GM20431 (cell line): ENCODE measurements around the gene MAN1A1.

Experiments used
- in situ Hi-C: fragments of 300-500 bp; cut with MseI, MboI; formaldehyde crosslinking; loops from one replicate; pipeline ENCODE4 v1.15.0; 2020; ENCODE audit warnings: low sequenced_read_pairs; ENCODE audit not compliant: unreplicated experiment

Gene MAN1A1

DNA sequence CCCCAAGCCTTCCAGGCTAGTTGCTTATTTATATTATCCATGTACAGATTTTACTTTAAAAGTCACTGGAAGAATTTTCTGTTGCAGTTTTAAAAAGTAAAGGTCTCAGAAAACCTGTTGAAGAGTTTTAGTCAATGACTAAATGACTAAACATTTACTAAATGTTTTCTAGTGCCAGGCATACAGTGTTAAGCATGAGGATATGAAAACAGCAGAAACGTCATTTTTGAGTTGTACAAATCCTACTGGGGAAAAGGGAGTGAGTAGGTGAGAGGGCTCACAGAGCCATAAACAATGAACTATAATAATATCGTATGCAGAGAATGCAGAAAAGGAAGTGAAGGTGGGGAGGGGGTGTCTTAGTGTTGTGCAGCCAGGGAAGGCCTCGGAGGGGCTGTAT, 66.3 kb downstream of the MAN1A1 start:
- in situ Hi-C loops: no loop called here

DNA sequence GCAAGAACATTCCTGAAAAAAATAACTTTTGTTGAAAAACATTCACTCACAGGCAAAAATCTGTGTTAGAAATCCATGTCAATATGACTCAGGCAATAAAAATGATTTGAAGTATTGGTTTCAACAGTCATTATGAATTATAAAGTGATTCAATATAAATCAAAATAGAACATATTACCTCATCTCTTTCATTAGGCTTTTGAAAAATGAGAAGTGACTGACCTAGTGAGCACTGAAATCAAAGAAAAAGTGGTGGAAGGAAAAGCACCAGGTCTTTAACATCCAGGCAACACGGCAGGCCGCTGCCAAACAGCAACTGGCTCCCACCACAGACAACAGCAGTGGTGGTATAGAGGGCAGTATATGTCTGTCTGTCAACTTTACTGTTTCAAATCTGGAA, 68.9 kb downstream of the MAN1A1 start:
- in situ Hi-C loops: no loop called here

DNA sequence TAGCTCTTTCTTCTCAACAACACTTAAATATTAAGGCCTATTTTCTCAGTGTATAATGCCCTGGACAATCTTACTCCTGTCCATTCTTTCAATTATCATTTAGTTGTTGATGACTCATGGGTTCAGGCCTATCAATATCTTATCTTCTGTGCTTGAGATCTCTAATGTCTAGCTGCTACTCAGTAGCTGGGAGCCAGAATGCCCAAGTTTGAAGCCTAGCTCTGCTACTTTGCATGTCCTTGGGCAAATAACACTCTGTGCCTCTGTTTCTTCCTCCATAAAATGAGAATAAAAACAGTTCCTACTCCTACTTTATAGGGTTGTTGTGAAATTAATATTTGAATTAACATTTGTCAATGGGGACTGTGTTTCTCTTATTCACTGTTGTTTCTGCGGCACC, 69.5 kb downstream of the MAN1A1 start:
- in situ Hi-C loops: no loop called here

DNA sequence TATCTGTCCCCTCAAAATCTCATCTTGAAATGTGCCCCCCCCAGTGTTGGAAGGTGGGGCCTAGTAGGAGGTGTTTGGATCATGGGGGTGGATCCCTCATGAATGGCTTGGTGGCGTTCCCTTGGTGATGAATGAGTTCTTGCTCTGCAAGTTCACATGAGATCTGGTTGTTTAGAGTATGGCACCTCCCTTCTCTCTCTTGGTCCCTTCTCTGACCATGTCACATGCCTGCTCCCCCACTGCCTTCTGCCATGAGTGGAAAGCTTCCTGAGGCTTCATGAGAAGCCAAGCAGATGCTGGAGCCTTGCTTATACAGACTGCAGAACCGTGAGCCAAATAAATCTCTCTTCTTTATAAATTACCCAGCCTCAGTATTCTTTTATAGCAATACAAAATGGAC, 70.9 kb downstream of the MAN1A1 start:
- in situ Hi-C loops: no loop called here

DNA sequence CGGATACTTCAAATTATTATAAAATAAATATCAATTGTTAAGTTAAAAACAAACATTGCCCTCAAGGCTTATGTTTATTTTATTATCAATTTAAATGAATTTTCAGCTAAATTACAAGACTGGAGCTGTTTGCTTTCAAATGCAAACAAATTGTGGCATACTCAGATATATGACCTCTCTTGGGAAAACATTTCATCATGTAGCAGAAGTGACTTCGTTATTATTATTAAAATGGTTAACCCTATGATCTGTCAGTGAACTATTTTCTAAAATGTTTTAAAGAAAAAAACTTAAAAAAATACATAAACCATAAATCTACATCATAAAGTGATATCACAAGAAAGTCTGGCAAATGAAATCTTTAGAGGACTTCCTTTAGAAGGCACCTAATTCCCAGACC, 72.5 kb downstream of the MAN1A1 start:
- in situ Hi-C loops: no loop called here

DNA sequence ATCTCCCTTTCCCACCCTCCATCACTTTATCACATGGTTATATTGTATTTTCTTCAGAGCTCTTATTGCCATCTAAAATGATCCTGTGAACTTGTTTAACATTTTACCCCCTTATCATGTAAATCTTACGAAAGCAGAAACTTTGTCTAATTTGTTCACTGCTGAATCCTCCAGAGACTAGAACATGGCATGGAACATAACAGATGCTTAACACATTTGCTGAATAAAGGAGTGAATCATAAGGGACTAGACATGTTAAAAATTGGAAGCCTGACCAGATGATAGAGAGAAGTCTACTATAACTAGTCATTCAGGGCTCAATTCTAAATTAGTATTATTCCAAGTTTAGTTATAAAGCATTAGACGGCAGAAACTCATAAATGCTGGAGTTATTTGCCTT, 73.3 kb downstream of the MAN1A1 start:
- in situ Hi-C loops: no loop called here

DNA sequence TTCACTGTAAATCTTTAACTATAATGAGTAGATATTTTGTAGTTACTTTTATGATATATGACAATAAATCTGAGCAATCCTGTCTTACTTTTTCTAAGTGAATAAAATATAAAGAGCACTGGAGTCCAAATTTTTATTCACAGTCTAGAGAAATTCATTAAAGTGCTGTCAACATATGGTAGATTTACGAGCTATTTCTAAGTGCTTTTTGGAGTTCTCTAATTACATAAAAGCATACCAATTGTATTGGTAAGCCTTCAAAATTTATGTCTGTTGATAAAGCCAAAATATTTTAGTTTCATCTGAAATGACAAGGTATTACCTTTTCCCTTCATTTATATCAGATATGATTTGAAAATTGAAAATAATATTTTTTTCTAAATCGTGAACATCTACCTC, 75.4 kb downstream of the MAN1A1 start:
- in situ Hi-C loops: no loop called here

DNA sequence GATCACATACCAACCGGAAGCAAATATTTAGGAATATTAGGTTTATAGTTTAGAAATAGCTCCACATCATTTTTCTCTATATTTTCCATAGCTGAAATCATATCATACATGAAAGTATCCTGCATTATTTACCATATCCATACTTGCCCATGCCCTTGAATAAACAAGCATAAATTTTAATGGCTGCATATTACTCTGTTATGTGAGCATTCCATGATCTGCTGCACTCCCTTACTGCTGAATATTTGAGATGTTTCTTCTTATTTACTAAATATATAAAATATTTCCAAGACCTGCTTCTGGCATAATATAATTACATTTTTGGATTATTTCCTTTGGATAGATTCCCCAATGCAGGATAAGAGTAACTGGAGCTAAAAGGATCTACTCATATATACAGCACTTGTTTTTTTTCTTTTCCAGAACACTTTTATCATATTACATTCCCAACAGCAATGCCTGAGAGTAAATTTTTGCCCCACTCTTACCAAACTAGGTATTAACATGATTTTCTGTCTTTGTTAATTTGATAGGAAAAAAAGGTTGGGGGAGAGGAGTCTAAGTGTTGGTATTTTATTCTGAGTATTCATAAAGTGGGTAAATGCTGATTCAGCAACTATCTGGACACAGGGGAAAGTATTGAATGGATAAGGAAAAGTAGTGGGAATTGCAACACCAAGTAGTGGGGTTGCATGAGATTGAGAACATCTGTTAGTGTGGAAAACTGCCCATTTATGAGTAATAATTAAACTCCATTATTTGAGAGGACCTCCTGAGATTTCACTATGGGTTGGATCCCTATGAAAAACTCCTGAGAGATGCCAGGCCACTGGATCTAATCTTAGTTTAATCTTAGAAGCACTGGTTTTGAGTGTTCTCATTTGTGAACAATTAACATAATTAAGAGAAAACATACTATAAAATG, 76.0 kb downstream of the MAN1A1 start:
- in situ Hi-C loops: no loop called here

DNA sequence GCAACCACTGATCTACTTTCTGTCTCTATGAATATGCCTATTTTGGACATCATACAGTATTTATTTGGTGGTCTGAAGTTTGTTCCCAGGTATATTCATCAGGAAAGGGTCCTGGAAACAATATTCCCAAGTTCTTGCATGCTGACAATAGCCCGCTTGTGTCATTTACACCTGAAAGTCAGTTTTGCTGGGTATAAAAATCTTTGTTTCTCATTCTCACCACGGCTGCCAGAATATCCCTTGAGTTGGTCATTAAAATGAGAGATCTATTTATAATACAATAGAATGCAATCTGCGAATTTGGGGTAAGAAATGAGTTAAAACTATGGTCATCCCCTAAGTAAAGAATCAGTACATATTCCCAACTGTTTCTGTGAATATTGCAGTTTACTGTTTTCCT, 79.0 kb downstream of the MAN1A1 start:
- in situ Hi-C loops: no loop called here

DNA sequence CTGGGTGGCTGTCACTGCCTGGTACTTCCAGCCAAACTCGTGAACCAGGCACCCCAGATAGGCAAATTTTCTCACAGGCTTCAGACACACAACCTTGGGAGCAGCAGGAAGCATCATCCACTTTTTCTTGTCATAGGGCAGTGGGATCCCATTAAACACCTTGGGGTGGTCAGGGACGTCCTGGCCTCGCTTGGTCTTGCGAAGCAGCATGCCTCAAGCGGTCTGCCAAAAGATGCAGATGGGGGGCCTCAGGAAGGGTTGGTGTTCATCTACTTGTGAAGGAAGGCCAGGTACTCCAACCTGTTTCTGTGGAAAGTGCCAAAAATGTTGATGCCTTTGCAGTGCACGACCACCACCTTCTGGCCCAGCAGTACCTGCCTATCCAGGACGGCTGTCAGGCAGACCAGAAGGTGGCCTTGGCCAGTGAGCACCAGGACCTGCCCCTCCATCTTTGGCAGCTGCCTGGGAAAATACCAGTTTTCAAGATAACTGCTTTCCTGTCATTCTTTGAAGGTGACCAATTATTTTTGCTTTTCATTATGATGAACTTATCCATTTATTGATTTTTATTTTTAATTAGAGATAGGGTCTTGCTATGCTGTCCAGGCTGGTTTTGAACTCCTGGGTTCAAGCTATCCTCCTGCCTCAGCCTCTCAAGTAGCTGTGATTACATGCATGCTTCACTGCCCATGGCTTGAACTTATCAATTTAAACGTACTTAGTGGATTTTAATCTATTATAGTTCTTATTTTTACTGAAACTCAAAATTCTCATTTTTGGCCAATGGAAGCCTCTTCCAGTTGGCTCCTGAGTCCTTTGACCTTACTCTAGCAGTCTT, 80.1 kb downstream of the MAN1A1 start:
- in situ Hi-C loops: no loop called here

DNA sequence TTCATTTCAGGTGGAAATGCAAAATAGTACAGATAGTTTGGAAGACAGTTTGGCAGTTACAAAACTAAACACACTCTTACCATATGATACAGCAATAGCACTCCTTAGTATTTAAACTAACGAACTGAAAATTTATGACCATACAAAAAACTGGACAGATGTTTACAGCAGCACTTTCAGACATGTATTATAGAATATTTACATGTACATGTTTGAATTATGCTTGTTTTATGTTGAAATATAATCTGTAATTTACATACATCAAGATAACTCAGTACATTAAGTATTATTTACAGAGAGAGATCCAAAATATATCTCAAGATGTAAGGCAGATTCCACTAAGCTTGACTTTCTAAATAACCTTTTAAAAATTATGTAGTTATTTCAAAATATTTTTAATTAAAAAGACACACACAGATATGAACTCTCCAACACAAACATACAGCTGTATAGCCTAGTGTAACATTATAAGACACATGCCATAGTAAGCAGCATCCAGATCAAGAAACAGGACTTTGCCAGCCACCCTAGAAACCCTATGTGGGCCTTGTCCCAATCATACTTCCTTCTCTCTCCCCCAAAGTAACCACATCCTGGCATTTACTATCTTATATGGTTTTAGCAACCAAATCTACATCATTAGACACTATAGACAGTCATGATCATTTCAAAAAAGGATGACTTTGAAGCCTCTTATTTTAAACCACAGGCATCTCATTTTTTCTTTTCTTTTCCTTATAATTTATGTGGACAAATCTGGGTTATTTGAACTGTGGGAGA, 82.2 kb downstream of the MAN1A1 start:
- in situ Hi-C loops: no loop called here

DNA sequence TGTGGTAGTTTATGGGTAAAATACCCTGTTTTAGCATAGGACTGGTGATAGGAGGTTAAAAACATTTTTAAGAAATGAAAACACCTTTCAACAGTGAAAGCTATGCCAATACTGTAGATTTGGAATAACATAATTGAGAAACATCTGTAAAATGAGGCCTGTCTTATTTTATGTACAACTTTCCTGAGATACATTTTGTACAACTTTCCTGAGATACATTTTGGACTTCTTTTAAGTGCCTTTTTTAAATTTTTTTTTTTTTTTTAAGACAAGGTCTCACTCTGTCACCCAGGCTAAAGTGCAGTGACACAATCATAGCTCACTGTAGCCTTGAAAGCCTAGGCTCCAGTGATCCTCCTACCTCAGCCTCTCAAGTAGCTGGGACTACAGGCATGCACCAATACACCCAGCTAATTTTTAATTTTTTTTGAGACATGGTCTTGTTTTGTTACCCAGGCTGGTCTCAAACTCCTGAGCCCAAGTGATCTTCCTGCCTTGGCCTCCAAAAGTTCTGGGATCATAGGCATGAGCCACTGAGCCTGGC, 84.6 kb downstream of the MAN1A1 start:
- in situ Hi-C loops: no loop called here

DNA sequence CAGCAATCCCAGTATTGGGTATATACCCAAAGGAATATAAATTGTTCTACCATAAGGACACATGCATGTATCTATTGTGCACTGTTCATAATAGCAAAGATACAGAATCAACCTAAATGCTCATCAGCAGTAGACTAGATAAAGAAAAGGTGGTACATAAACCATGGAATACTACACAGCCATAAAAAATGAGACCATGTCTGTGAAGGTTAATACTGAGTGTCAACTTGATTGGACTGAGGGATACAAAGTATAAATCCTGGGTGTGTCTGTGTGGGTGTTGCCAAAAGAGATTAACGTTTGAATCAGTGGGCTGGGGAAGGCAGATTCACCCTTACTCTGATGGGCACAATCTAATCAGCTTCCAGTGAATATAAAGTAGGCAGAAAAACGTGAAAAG, 86.9 kb downstream of the MAN1A1 start:
- in situ Hi-C loops: no loop called here

DNA sequence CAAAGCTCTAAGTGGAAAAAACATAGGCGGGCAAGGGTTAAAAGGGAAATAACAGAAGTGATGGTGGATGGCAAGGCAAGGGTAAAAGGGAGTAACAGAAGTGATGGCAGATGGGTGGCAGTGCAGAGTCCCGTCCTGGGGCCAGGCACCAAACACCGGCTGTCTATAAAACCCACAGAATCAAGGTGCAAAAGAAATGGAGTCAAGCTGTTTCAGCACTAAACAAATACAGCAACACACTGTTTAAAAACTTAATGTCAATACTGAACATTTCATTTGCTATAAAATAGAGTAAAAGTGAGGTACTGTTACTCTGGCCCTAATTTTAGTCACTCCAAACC, 87.6 kb downstream of the MAN1A1 start:
- in situ Hi-C loops: no loop called here

DNA sequence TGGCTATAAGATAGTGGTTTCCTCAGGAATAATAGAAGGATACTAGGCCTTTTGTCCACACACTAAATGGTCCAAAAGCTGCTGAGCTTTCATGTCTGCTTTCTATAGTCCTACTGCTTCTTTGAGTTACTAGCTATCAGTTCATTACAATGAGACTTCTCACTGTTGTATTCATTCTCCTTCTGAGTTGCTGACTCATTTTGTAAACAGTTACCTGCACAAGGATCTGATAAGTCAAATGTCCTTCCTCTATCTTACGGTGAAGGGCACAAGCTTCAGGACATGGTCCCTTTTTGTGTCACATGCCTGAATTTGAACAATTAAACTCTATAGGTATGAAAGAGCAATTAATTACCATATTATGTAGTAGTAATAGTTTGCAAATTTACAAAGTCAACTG, 90.5 kb downstream of the MAN1A1 start:
- in situ Hi-C loops: no loop called here

DNA sequence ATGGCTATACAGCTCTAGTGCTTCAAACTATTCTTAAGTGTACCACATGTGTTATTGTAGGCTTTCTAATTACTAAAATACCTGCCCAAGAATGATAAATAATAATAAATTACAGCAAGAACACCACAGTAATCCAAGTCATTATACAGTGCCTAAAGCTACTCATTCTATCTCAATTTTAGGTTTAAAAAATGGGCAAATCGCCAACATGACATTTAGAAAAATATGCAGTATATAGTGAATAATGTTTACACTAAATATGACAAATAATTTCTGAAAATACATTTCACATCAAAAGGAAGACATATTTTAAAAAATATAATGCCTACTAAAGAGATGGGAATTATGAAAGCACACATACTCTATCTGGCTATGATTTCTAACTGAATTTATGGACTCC, 91.8 kb downstream of the MAN1A1 start:
- in situ Hi-C loops: no loop called here

DNA sequence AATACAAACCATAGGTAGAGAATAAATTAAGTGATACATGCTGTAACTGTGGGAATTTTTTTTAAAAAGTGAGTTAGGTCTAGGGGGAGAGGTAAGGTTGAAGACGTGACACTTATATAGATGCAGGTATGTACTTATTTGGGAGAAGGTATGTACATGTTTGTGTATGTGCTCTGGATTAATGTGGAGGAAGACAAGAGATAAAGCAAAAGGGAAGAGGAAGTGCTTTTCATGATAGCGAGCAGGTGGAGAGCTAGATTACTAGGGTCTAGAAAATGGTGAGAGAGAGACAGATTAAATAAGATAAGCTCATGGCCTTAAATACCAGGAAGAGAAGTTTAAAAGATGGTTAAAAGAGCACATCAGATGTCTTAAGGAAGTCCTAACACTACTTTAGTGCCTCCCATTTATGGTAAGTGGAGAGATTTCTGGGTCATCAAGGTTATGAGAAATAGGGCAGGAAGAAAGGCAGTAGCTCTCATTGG, 92.5 kb downstream of the MAN1A1 start:
- in situ Hi-C loops: no loop called here

DNA sequence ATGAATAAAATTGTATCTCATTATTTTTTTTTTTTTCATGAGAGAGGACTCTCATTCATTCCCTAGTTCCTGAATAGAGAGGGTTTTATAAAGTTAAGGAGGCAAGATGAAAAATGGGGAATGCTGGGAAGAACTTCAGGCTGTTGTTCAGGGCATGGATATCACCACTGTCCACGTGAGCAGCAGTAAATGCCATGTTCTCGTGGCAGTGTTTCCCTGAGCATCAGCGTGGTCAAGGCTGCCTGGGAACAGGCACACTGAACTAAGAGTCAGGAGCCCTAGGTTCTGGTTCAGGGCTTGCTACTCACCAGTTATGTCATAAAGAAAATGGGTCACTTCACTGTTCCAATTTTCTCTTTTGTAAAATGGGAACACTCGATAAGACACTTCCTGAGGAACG, 93.2 kb downstream of the MAN1A1 start:
- in situ Hi-C loops: no loop called here

DNA sequence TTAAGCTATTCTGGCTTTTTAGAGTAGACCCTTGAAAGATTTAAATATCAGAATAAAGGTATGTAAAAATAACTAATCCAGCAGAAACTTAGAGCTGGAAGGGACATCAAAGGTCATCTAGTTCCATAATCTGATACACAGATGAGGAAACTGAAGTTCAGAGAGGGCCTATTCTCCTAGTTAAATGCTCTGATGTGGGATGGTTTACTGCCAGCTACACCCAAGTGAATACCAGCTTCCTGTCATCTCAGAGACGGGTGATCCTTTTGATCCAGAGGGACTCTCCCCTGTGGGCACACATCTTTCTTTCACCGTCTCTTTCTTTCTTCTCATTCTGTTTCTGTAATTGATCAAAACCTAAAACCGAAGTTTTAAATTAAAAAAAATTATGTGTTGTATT, 94.1 kb downstream of the MAN1A1 start:
- in situ Hi-C loops: no loop called here

DNA sequence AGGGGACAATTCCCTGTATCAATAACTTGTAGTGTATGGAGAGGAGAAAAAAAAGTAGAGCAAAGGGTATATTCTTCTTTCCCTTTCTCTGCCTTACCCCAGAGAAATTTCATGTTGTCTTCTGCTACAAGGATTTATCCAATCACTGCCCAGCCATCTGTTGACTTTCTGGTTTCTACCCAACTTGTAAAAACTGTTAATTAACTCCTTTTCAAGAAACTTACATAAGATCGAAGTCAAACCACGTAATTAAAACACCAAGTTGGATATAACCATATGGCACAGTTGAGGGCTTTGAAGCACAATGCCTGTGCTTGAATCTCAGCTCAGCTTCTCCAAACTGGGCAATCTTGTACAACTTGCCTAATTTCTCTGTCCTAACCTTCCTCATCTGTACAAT, 99.5 kb downstream of the MAN1A1 start:
- in situ Hi-C loops: no loop called here
